AG09309 (cell line): ENCODE data around the gene KLHL11.
A peak's percentile ranks its signal among the peaks of the same experiment; 100 is the strongest.

ENCODE experiments used
- DNase-seq: peaks from one replicate; pipeline ENCODE4 v3.0.0-alpha.2; 2010; ENCODE audit warnings: low read depth
- H3K4me3 ChIP-seq: 2 replicates; pipeline ENCODE4 v1.5.1; 2011; ENCODE audit warnings: mild to moderate bottlenecking, low read depth, low read length, moderate library complexity; ENCODE audit not compliant: control insufficient read depth
- TF ChIP-seq, protein P1 (sequence below): IDR thresholded peaks from 2 replicates; pipeline ENCODE4 v1.5.1; 2011; ENCODE audit warnings: mild to moderate bottlenecking, low read depth, low read length, inconsistent platforms; ENCODE audit not compliant: insufficient read depth, control insufficient read depth; ENCODE audit errors: missing control alignments

KLHL11 gene

DNA sequence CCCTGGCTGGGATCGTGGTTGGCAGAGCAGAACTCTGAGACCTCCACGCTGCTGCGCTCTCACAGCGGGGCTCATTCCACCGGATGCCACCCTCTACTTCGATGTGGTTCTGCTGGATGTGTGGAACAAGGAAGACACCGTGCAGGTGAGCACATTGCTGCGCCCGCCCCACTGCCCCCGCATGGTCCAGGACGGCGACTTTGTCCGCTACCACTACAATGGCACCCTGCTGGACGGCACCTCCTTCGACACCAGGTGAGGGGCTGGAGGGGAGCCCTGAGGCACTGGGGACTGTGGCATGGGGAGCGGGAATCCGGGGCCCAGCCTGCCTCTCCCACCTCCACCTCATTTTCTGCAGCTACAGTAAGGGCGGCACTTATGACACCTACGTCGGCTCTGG, 47.2 kb downstream of the KLHL11 start:
- TF ChIP-seq, protein P1, sequence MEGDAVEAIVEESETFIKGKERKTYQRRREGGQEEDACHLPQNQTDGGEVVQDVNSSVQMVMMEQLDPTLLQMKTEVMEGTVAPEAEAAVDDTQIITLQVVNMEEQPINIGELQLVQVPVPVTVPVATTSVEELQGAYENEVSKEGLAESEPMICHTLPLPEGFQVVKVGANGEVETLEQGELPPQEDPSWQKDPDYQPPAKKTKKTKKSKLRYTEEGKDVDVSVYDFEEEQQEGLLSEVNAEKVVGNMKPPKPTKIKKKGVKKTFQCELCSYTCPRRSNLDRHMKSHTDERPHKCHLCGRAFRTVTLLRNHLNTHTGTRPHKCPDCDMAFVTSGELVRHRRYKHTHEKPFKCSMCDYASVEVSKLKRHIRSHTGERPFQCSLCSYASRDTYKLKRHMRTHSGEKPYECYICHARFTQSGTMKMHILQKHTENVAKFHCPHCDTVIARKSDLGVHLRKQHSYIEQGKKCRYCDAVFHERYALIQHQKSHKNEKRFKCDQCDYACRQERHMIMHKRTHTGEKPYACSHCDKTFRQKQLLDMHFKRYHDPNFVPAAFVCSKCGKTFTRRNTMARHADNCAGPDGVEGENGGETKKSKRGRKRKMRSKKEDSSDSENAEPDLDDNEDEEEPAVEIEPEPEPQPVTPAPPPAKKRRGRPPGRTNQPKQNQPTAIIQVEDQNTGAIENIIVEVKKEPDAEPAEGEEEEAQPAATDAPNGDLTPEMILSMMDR = no peak
- H3K4me3 ChIP-seq = no peak overlapping the region
- no peak for DNase-seq

DNA sequence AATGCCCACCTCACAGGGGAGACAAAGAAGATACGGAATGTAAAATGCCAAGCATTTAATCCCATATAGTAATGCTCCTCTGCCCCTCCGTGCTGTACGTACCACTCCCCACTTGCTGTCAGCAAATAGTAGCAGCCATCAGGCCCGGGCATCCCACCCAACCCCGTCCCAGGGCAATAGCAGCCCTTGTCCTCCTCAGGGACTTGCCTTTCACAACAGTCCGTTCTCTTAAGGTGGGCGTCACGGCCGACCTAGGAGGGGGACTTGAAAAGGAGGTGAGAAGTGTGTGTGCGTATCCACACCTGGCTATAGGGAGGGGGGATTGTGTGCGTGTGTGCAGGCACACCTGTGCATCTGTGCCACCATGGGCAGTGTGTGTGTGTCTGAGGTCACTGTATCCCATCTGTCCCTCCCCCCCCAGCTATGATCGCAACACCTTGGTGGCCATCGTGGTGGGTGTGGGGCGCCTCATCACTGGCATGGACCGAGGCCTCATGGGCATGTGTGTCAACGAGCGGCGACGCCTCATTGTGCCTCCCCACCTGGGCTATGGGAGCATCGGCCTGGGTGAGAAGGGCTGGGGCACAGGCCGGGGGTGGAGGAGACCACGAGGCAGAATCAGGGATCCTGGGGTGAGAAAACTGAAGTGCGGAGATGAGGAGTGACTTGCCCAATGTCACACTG, 48.4 kb downstream of the KLHL11 start:
- TF ChIP-seq, protein P1 = no peak
- no peak overlapping the region for H3K4me3 ChIP-seq
- no peak for DNase-seq

DNA sequence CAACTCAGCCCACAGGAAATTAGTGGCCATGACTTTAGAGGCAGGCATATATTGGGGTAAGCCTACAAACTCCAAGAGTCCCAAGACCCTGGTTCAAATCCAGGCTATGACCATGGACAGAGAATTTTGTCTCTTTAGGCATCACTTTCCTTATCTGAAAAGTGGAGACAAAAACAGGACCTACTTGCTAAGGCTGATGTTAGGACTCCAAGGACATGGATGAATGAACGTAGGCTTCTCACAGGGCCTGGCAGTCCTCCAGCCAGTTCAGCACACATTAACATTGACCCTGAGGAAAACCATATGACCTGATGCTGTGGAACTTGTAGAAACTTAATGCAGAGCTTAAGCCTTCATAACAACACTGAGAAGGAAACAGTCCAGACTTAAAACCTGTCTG, 51.0 kb downstream of the KLHL11 start:
- H3K4me3 ChIP-seq = peak overlapping the region; percentile 97
- TF ChIP-seq, protein P1 = no peak
- DNase-seq = no peak

DNA sequence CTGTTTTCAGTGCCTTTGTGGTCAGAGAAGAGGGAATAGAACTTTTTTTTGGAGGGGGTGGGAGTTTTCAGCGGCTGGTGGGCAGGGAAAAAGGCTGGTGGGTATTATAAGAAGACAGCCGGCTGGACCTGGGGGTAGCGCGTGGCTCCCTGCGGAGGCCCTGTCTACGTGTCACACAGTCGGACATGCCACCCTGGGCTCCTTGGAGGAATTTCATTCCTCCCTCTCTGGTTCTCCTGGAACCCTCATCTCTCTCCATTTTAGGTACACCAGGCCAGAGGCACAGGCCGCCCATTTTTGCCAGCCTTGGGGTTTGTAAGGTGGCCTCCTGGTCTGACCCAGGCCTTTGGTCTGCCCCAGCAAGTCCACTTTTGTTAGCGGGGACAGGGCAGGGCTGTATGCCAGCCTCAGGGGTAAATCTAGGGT, 51.5 kb downstream of the KLHL11 start:
- TF ChIP-seq, protein P1 = no peak
- no peak for DNase-seq
- H3K4me3 ChIP-seq = peak overlapping the region; percentile 97

DNA sequence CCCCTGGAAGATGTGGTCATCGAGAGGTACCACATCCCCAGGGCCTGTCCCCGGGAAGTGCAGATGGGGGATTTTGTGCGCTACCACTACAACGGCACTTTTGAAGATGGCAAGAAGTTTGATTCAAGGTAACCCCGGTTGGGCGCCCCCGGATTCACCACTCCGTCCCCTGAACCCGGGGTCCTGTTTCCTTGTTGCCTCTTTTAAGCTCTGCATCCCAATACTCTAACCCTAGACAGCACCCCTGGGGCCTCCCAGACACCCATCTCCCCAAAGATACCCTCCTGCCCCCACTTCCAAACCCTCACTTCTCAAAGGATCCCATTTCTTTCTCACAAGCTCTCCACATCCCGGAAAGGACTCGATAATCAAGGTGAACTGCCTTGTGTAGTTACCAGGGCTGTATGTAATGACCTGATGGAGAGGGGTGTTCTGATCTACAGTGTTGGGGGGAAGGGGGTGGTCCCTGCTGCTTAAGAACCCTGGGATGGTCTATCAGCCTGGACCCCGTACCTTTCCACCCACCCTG, 52.0 kb downstream of the KLHL11 start:
- TF ChIP-seq, protein P1 = no peak
- DNase-seq = no peak
- H3K4me3 ChIP-seq = peak overlapping the region; percentile 97

DNA sequence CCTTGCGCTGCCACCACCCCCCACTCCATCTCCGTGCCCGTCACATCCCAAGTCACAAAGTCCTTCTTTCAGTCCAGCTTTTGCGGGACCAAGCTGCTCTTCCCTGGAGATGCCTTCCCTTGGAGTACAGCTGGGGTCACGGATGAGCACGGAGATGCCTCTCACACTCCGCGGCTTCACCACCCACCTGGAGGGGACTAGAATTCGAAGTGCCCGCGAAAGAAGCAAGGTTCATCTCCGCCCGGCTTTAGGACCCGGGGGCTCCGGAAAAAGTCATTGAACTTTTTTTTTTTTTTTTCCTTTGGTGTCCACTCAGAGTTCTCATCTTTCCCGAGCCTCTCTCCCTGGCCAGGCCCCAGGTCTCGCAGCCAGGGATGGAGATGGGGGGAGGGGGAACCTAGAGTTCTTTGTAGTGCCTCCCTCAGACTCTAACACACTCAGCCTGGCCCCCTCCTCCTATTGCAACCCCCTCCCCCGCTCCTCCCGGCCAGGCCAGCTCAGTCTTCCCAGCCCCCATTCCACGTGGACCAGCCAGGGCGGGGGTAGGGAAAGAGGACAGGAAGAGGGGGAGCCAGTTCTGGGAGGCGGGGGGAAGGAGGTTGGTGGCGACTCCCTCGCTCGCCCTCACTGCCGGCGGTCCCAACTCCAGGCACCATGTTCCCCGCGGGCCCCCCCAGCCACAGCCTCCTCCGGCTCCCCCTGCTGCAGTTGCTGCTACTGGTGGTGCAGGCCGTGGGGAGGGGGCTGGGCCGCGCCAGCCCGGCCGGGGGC, 52.7 kb downstream of the KLHL11 start, which contains the start of gene FKBP10:
FKBP10 (plus strand) TSS at position 624 of the 771 bp plus-strand sequence; CDS start at position 655, 31 bp downstream.
- no peak for DNase-seq
- TF ChIP-seq, protein P1 = no peak
- peak within 1 kb of the TSS; percentile 97 for H3K4me3 ChIP-seq
